GM20000 (cell line): Measurements from ENCODE around the gene CEP89.
"Not testable (repeated sequence)": the region's sequence is repeated elsewhere in the genome, so short reads cannot be mapped to it uniquely, and the experiment has no call there.

Source experiments
- DNase-seq: peaks from one replicate; pipeline ENCODE4 v3.0.0; 2012; ENCODE audit warnings: low spot score
- TF ChIP-seq, protein P1 (sequence below): IDR thresholded peaks from 2 replicates; pipeline ENCODE4 v1.5.1; 2012; ENCODE audit warnings: mild to moderate bottlenecking, control low read depth; ENCODE audit errors: extremely low read depth, missing control alignments

Gene CEP89

GRCh38 chr19:32971715-32972540, at the start of gene CEP89, which contains the start of gene FAAP24:
CEP89 (minus strand) TSS chr19:32971958; CDS start chr19:32971874, 84 bp downstream.
FAAP24 (plus strand) TSS chr19:32972242; CDS start chr19:32973197, 955 bp downstream.
- peak; percentile 96 for DNase-seq
- TF ChIP-seq, protein P1, sequence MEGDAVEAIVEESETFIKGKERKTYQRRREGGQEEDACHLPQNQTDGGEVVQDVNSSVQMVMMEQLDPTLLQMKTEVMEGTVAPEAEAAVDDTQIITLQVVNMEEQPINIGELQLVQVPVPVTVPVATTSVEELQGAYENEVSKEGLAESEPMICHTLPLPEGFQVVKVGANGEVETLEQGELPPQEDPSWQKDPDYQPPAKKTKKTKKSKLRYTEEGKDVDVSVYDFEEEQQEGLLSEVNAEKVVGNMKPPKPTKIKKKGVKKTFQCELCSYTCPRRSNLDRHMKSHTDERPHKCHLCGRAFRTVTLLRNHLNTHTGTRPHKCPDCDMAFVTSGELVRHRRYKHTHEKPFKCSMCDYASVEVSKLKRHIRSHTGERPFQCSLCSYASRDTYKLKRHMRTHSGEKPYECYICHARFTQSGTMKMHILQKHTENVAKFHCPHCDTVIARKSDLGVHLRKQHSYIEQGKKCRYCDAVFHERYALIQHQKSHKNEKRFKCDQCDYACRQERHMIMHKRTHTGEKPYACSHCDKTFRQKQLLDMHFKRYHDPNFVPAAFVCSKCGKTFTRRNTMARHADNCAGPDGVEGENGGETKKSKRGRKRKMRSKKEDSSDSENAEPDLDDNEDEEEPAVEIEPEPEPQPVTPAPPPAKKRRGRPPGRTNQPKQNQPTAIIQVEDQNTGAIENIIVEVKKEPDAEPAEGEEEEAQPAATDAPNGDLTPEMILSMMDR, result no peak

DNA sequence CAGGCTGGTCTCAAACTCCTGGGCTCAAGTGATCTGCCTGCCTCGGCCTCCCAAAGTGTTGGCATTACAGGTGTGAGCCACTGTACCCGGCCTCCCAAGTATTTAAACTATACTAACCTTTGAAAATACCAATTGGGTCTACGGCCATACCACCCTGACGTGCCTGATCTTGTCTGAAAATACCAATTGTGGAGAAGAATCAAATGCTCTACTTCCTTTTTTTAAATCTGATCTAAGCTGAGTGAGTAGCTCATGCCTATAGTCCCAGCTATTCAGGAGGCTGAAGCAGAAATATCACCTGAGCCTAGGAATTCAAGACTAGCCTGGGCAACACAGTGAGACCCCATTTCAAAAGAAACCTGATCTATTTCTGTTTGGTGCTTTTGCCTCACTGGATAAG, 39.1 kb upstream of the CEP89 start:
- not testable (repeated sequence) for DNase-seq

GRCh38 chr19:33008738-33009137, 37.0 kb upstream of the CEP89 start:
- no peak for DNase-seq

DNA sequence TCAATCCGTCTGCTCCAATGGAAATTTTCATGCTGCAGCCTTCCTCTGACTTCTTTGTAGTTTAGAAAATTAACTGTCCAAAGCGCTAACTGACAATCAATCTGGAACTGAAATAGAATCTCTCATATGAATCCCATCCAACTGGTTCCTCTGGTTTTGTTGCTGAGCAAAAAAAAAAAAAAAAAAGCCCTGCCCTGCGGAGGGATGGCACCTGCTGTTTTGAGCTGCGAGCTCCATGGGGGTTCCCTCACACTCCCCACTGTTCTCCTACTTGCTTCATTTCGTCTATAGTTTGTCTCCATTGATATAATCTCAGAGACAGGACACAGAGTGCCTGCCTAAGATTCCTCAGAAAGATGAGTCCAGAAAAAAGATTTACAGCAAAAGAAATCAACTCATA, 33.7 kb upstream of the CEP89 start:
- TF ChIP-seq, protein P1, result no peak
- DNase-seq, result no peak

More at GRCh38 chr19:33008738-33009137, 37.0 kb upstream of the CEP89 start:
- TF ChIP-seq, protein P1, result no peak

DNA sequence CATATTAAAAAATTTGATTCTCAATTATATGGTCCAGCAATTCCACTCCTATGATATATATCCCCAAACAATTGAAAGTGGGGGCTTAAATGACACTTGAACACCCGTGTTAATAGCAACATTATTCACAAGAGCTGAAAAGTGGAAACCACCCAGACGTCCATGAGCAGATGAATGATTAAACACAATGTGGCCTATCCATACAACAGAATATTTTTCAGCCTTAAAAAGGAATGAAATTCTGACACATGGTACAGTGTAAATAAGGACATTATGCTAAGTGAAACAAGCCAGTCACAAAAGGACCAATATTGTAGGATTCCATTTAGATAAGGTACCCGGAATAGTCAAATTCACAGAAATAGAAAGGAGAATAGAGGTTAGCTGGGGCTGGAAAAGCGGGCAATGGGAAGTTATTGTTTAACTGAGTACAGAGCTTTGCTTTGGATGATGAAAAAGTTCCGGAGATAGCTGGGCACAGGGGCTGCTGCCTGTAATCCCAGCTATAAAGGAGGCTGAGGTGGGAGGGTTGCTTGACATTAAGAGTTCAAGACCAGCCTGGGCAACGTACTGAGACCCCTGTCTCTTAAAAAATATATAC, 31.8 kb upstream of the CEP89 start:
- not testable (repeated sequence) for DNase-seq

GRCh38 chr19:33002126-33002865, 30.5 kb upstream of the CEP89 start:
- not testable (repeated sequence) for DNase-seq

DNA sequence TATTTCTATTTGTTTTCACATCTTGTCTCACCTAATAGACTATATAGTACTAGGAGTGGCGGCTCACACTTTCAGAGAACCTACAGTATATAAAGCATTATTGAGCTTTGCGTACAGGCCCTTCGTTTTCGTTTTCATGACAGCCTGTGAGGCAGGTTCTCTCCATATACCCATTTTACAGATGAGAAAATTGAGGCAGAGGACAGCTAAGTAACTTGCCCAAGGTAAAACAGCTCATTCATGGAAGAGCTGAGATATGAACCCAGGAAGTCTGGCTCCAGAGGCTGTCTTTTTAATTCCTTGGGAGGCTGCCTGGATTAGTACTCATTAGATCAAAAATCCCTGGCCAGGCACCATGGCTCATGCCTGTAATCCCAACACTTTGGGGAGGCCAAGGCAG, 29.2 kb upstream of the CEP89 start:
- TF ChIP-seq, protein P1, result no peak
- no peak for DNase-seq

DNA sequence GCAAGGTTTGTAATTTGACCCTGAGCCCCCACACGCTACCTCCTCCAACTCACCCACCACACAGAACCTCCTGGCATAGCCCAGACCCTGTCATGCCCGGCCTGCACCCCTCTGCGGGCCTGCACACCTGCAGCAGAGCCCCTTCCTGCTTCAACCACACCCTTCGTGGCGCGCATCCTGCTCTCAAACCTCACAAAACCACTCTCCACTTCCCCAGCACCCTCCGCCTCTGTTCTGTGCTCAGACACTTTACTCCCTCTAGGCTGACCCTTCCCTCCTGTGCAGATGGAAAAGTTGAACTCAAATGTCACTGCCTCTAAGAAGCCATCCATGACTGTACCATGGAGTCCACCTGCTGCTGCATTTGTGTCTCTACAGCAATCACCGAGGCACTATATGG, 28.8 kb upstream of the CEP89 start:
- DNase-seq, result no peak
- TF ChIP-seq, protein P1, result no peak
